HepG2 (cell line): ENCODE measurements around the gene EHD1. TPM values are rescaled to one million over a fixed set of nuclear protein-coding genes. Genes with fewer than 3 reads are reported as not detected.

ENCODE experiments used
- ATAC-seq: fragments of 200-7000 bp; cut with Tn5 transposase; 3 replicates; pipeline ENCODE4 v1.9.1; 2020; ENCODE audit warnings: mild to moderate bottlenecking, moderate library complexity
- BruUV-seq: library from RNA; stranded (reverse); fragments of 400-500 nt; replicated peaks from 2 replicates; lab custom pipeline; 2021; lab: Mats Ljungman, UMichigan
- CTCF ChIA-PET: fragments of 300-600 bp; formaldehyde crosslinking; extraction: SDS; loops from one replicate; lab custom pipeline; 2021; ENCODE audit warnings: low total read pairs, inconsistent platforms, low intra/inter-chr PET ratio; lab: Yijun Ruan, JAX
- POLR2A ChIA-PET: fragments of 350-600 bp; sonication (Branson Sonifier 250); formaldehyde crosslinking; loops from one replicate; lab custom pipeline; 2020; ENCODE audit warnings: antibody characterized with exemption, inconsistent platforms; lab: Yijun Ruan, JAX
- DNase-seq: peaks from one replicate; pipeline ENCODE4 v3.0.0-alpha.2; 2015; ENCODE audit warnings: low spot score
- FAIRE-seq: peaks from 3 replicates; lab custom pipeline; 2011; peaks lifted over from hg19 to GRCh38; lab: Jason Lieb, UNC
- H2AFZ ChIP-seq: one replicate; pipeline ENCODE4 v1.6.1; 2011; ENCODE audit warnings: low read length, inconsistent platforms
- H3K27ac ChIP-seq: fragments of 300-600 bp; 3 replicates; pipeline ENCODE4 v1.8.0; 2011; ENCODE audit warnings: mixed run types, mild to moderate bottlenecking, mixed read lengths, low read length, inconsistent platforms; ENCODE audit not compliant: insufficient read depth; ENCODE audit errors: extremely low read length
- H3K27me3 ChIP-seq, 2 experiments: fragments of 200-600 bp in 1 of 2; 2 replicates in 1 of 2; 3 replicates in 1 of 2; pipeline versions ENCODE4 v1.6.0 to v1.8.0; 2011; ENCODE audit warnings: low read length in 2 of 2, mild to moderate bottlenecking in 2 of 2, moderate library complexity in 2 of 2, inconsistent platforms in 1 of 2; ENCODE audit not compliant: insufficient read depth in 2 of 2, control insufficient read depth in 1 of 2
- H3K36me3 ChIP-seq, 2 experiments: fragments of 200-600 bp in 1 of 2; replicated peaks in 1 of 2; 2 replicates in 1 of 2; 3 replicates in 1 of 2; pipeline versions ENCODE4 v1.5.1 to v1.8.0; 2011; ENCODE audit warnings: low read length in 2 of 2, inconsistent platforms in 1 of 2; ENCODE audit not compliant: insufficient read depth in 2 of 2, control insufficient read depth in 1 of 2
- H3K4me1 ChIP-seq: 2 replicates; pipeline ENCODE4 v1.5.1; 2012; ENCODE audit warnings: low read length, inconsistent platforms; ENCODE audit not compliant: insufficient read depth
- H3K4me2 ChIP-seq: 2 replicates; pipeline ENCODE4 v1.6.0; 2011; ENCODE audit warnings: low read depth, low read length, inconsistent platforms
- H3K4me3 ChIP-seq, 3 experiments: fragments of 200-600 bp in 1 of 3; sonication (generic), shearing (Covaris generic) in 1 of 3; replicated peaks in 1 of 3; 2 replicates each; pipeline ENCODE4 v1.5.1; 2011 to 2016; ENCODE audit warnings: low read length in 3 of 3, inconsistent platforms in 2 of 3, low read depth in 2 of 3, mild to moderate bottlenecking in 2 of 3, control low read depth in 1 of 3, mixed read lengths in 1 of 3; ENCODE audit not compliant: insufficient read depth in 1 of 3
- H3K79me2 ChIP-seq: one replicate; pipeline ENCODE4 v1.6.1; 2011; ENCODE audit warnings: low read length, inconsistent platforms; ENCODE audit not compliant: insufficient read depth
- H3K9ac ChIP-seq: 2 replicates; pipeline ENCODE4 v1.6.0; 2011; ENCODE audit warnings: mild to moderate bottlenecking, low read depth, low read length, inconsistent platforms; ENCODE audit not compliant: insufficient read depth
- H3K9me3 ChIP-seq: 2 replicates; pipeline ENCODE4 v1.5.1; 2012; ENCODE audit warnings: mild to moderate bottlenecking, low read length
- H4K20me1 ChIP-seq: 2 replicates; pipeline ENCODE4 v1.6.0; 2011; ENCODE audit warnings: inconsistent platforms, mild to moderate bottlenecking, low read length, moderate library complexity; ENCODE audit not compliant: insufficient read depth
- CBX2 ChIP-seq, 2 experiments: fragments of 200-600 bp in 1 of 2; sonication (generic); formaldehyde crosslinking in 1 of 2; IDR thresholded peaks; 2 replicates each; pipeline versions ENCODE4 v1.7.0 to v1.8.1; 2018 to 2022; ENCODE audit warnings: low read depth in 2 of 2, low read length in 1 of 2, mild to moderate bottlenecking in 1 of 2, missing genetic modification reagents in 1 of 2
- CC2D1A ChIP-seq: sonication (generic); formaldehyde crosslinking; IDR thresholded peaks from 2 replicates; pipeline ENCODE4 v1.8.1; 2023; ENCODE audit warnings: mild to moderate bottlenecking, missing genetic modification reagents
- DDIT3 ChIP-seq: sonication (generic); formaldehyde crosslinking; IDR thresholded peaks from 2 replicates; pipeline ENCODE4 v1.4.0; 2020; ENCODE audit warnings: mild to moderate bottlenecking, missing genetic modification reagents
- E2F5 ChIP-seq: sonication (generic); formaldehyde crosslinking; conservative IDR thresholded peaks from 2 replicates; pipeline ENCODE4 v1.4.0; 2020; ENCODE audit warnings: missing genetic modification reagents
- HMG20A ChIP-seq: IDR thresholded peaks from 2 replicates; pipeline ENCODE4 v1.6.1; 2016; ENCODE audit warnings: borderline replicate concordance
- REST ChIP-seq, 2 experiments: IDR thresholded peaks; 2 replicates each; pipeline ENCODE4 v1.6.1; 2011 to 2012; ENCODE audit warnings: low read length in 2 of 2, borderline replicate concordance in 1 of 2, low read depth in 1 of 2, mild to moderate bottlenecking in 1 of 2, moderate library complexity in 1 of 2
- REXO4 ChIP-seq: sonication (generic); formaldehyde crosslinking; IDR thresholded peaks from 2 replicates; pipeline ENCODE4 v1.8.0; 2022; ENCODE audit warnings: missing genetic modification reagents, mild to moderate bottlenecking, borderline replicate concordance
- ZNF24 ChIP-seq: fragments of 450-650 bp; IDR thresholded peaks from 2 replicates; pipeline ENCODE4 v1.6.1; 2017; ENCODE audit warnings: antibody characterized with exemption, mild to moderate bottlenecking
- WGBS: methylation state at CpG from one replicate; pipeline ENCODE4 v1.1.6; 2017; ENCODE audit warnings: low lambda C conversion rate; 5-methylcytosine and 5-hydroxymethylcytosine counted together
- in situ Hi-C: cut with HindIII; loops from 2 replicates; pipeline ENCODE4 v1.10.0; 2017; ENCODE audit warnings: low pct_unique_long_range_greater_than_20kb; ENCODE audit not compliant: extremely low pct_ligation_motif_present
- intact Hi-C: fragments of 100-400 bp; cut with micrococcal nuclease; formaldehyde crosslinking; loops from one replicate; pipeline ENCODE4 v1.10.0; 2022; ENCODE audit not compliant: unreplicated experiment
- polyA plus RNA-seq, 8 experiments: library from polyadenylated mRNA; depleted of rRNA in 3 of 8; stranded (reverse) in 7 of 8; unstranded in 1 of 8; fragments of >200 nt; fragmentation: Illumina TruSeq in 4 of 8; extraction: Trizol in 4 of 8; gene quantifications; 2 replicates each; pipeline versions ENCODE4 v1.2.1 to v1.2.3, GENCODE V29; 2011 to 2016; ENCODE audit warnings: low read depth in 4 of 8, missing spikeins in 1 of 8, mixed read lengths in 1 of 8; ENCODE audit not compliant: insufficient read depth in 1 of 8
- total RNA-seq, 5 experiments: library from RNA; depleted of rRNA; stranded (reverse); fragments of >200 nt; fragmentation: Illumina TruSeq; extraction: Trizol; gene quantifications; 2 replicates each; pipeline ENCODE4 v1.2.3, GENCODE V29; 2016; ENCODE audit warnings: low read depth in 1 of 5
- TF ChIP-seq, protein P1 (sequence below): sonication (generic); formaldehyde crosslinking; IDR thresholded peaks from 2 replicates; pipeline ENCODE4 v1.8.0; 2022; ENCODE audit warnings: mild to moderate bottlenecking, missing genetic modification reagents, moderate library complexity
- TF ChIP-seq, protein P2 (sequence below): sonication (generic); formaldehyde crosslinking; IDR thresholded peaks from 2 replicates; pipeline ENCODE4 v1.5.1; 2020; ENCODE audit warnings: missing genetic modification reagents, mild to moderate bottlenecking, borderline replicate concordance

Gene EHD1
- total and polyA plus RNA-seq, 2 of the 13 experiments (the other 11 are each of a cell fraction or from before 2014, with no cell fraction given), result 23.6 to 26.6 TPM

GRCh38 chr11:64827451-64827839 lies 51.0 kb downstream of the EHD1 start:
- DNase-seq (no peak), ATAC-seq (no peak), FAIRE-seq (no peak)
- BruUV-seq, result no TSS peak
- 95% methylated on average over 20 of the region's 22 CpGs for WGBS
- Histone ChIP-seq H3K4me2 (no peak overlapping the region), H3K27ac (no peak overlapping the region), H3K9ac (no peak overlapping the region), H3K4me1 (no peaks in the 10 kb centered on the region), H4K20me1 (no peaks in the 10 kb centered on the region), H3K4me3 (no peak overlapping the region), H3K36me3 (no peaks in the 10 kb centered on the region), H3K9me3 (no peaks in the 10 kb centered on the region), H2AFZ (no peak overlapping the region), H3K79me2 (no peaks in the 10 kb centered on the region), H3K27me3 (no peaks in the 10 kb centered on the region)
- CTCF ChIA-PET, result no interaction called here
- intact Hi-C loops (no loop called here), in situ Hi-C loops (no loop called here)
- POLR2A ChIA-PET, result interaction anchor here (0.8 kb wide), 1 partner anchor 27 kb away, joined by 3 read pairs; no protein-coding TSS in a partner anchor
- TF ChIP-seq CBX2 (IDR thresholded peaks at IDR 0.05; ENCODE audit: low read depth, low read length), result no peak
- no peak for TF ChIP-seq CBX2 (CRISPR knock-in tag; IDR thresholded peaks at IDR 0.05; ENCODE audit: low read depth)
- TF ChIP-seq, protein P1, sequence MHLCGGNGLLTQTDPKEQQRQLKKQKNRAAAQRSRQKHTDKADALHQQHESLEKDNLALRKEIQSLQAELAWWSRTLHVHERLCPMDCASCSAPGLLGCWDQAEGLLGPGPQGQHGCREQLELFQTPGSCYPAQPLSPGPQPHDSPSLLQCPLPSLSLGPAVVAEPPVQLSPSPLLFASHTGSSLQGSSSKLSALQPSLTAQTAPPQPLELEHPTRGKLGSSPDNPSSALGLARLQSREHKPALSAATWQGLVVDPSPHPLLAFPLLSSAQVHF (CRISPR knock-in tag), result no peak
- TF ChIP-seq HMG20A (CRISPR knock-in tag), result no peak
- no peak for TF ChIP-seq E2F5 (CRISPR knock-in tag)
- TF ChIP-seq REST (IDR thresholded peaks at IDR 0.05; ENCODE audit: borderline replicate concordance in 1 of 2, low read depth in 1 of 2, low read length in 2 of 2), result no peak
- no peak for TF ChIP-seq DDIT3 (CRISPR knock-in tag)
- no peak for TF ChIP-seq REXO4 (CRISPR knock-in tag)
- TF ChIP-seq, protein P2, sequence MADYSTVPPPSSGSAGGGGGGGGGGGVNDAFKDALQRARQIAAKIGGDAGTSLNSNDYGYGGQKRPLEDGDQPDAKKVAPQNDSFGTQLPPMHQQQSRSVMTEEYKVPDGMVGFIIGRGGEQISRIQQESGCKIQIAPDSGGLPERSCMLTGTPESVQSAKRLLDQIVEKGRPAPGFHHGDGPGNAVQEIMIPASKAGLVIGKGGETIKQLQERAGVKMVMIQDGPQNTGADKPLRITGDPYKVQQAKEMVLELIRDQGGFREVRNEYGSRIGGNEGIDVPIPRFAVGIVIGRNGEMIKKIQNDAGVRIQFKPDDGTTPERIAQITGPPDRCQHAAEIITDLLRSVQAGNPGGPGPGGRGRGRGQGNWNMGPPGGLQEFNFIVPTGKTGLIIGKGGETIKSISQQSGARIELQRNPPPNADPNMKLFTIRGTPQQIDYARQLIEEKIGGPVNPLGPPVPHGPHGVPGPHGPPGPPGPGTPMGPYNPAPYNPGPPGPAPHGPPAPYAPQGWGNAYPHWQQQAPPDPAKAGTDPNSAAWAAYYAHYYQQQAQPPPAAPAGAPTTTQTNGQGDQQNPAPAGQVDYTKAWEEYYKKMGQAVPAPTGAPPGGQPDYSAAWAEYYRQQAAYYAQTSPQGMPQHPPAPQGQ (CRISPR knock-in tag), result no peak
- no peak for TF ChIP-seq CC2D1A
- no peak for TF ChIP-seq ZNF24
